Amygdala (tissue), 56 donors: ENCODE measurements around the gene LORICRIN.

ENCODE experiments used
- DNase-seq, 56 donors: peaks; one replicate each; lab custom pipeline; 2025; lab: John Stamatoyannopoulos, UW

Gene LORICRIN

GRCh38 chr1:153293851-153294250 lies 34.4 kb downstream of the LORICRIN start:
- no peak for DNase-seq

GRCh38 chr1:153302308-153302707 lies 42.8 kb downstream of the LORICRIN start:
- DNase-seq: no peak

- DNase-seq: no peak
Measured at GRCh38 chr1:153305682-153306081, 46.2 kb downstream of the LORICRIN start.

GRCh38 chr1:153306303-153307220 lies 47.1 kb downstream of the LORICRIN start:
- no peak for DNase-seq

- DNase-seq: no peak
Measured at GRCh38 chr1:153307221-153307600, 47.7 kb downstream of the LORICRIN start.

GRCh38 chr1:153308540-153308939 lies 49.1 kb downstream of the LORICRIN start:
- DNase-seq: no peak

- no peak for DNase-seq
Measured at GRCh38 chr1:153309441-153309840, 50.0 kb downstream of the LORICRIN start.

- DNase-seq: no peak
Measured at GRCh38 chr1:153310526-153310925, 51.0 kb downstream of the LORICRIN start.
